Measurements from ENCODE around the gene SLC51B.
A peak's percentile ranks its signal among the peaks of the same experiment; 100 is the strongest.

DNA sequence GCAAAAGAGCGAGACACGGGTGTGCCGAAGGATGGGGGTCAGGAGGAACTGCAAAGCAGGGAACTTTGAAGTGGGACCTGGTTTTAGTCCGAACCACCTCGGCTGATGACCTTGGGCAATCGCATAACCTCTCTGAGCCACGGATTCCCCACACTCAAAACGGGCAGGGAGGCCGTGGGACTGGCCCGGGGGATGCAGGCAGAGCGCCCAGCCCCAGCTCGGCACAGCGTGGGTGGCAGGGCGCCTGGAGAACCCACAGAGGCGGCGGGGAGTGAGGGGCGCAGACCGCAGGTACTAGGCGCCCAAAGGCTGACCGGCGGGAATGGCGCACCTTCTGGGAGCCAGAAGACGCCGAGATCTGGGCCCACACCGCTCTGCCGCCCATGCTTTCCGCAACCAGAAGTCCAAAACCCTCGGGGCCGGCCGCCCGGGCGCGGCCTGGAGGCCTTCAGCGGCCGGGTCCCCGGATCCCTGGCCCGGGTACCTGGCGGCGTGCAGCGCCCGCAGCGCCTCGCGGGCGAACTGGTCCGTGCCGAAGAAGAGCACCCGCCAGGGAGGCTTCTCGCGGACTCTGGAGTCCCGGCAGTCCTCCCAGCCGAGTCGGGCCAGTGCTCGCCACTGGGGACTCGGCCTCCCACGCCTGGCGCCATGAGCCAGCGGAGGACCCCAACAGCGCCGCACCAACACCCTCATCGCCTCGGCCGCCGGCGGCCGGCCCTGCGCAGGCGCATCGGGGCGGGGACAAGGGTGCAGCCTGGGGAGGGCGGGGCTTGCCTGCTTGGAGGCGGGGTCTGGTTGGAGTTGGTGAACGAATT, 16.1 kb upstream of the SLC51B start, which contains the start of gene MTFMT:
- TF ChIP-seq, protein P1, sequence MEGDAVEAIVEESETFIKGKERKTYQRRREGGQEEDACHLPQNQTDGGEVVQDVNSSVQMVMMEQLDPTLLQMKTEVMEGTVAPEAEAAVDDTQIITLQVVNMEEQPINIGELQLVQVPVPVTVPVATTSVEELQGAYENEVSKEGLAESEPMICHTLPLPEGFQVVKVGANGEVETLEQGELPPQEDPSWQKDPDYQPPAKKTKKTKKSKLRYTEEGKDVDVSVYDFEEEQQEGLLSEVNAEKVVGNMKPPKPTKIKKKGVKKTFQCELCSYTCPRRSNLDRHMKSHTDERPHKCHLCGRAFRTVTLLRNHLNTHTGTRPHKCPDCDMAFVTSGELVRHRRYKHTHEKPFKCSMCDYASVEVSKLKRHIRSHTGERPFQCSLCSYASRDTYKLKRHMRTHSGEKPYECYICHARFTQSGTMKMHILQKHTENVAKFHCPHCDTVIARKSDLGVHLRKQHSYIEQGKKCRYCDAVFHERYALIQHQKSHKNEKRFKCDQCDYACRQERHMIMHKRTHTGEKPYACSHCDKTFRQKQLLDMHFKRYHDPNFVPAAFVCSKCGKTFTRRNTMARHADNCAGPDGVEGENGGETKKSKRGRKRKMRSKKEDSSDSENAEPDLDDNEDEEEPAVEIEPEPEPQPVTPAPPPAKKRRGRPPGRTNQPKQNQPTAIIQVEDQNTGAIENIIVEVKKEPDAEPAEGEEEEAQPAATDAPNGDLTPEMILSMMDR (IDR thresholded peaks at IDR 0.05 in 2 of 3, conservative IDR thresholded peaks at IDR 0.05 in 1 of 3; ENCODE audit: borderline replicate concordance in 1 of 3, insufficient read depth in 1 of 3, low read depth in 2 of 3, low read length in 2 of 3): no peak
- TF ChIP-seq POLR2A (IDR thresholded peaks at IDR 0.05; ENCODE audit: borderline replicate concordance, extremely low read depth, insufficient read depth, insufficient read length) (peak; percentile 92), EZH2phosphoT487 (IDR thresholded peaks at IDR 0.05; ENCODE audit: borderline replicate concordance) (no peak), CEBPB (IDR thresholded peaks at IDR 0.05; ENCODE audit: low read depth) (no peak)

All from HCT116 (cell line).